ENCODE results near the gene SLC9A9.

- TF ChIP-seq CTCF (IDR thresholded peaks at IDR 0.05; ENCODE audit: poor library complexity, severe bottlenecking) (no peak), REST (IDR thresholded peaks at IDR 0.05; ENCODE audit: borderline replicate concordance) (no peak), TAF1 (IDR thresholded peaks at IDR 0.05; ENCODE audit: low read depth) (no peak), POLR2AphosphoS5 (IDR thresholded peaks at IDR 0.05) (no peak), EZH2 (IDR thresholded peaks at IDR 0.05; ENCODE audit: borderline replicate concordance, insufficient read depth, low read length, poor library complexity, severe bottlenecking) (no peak), MXI1 (conservative IDR thresholded peaks at IDR 0.05; ENCODE audit: poor library complexity, severe bottlenecking) (no peak), EP300 (conservative IDR thresholded peaks at IDR 0.05; ENCODE audit: poor library complexity, severe bottlenecking) (no peak), RAD21 (conservative IDR thresholded peaks at IDR 0.05) (no peak), SMC3 (conservative IDR thresholded peaks at IDR 0.05; ENCODE audit: poor library complexity) (no peak)
Observed at GRCh38 chr3:143511174-143511879, 336.9 kb downstream of the SLC9A9 start.
